ENCODE data around the gene DDOST.

- TF ChIP-seq, protein P1, sequence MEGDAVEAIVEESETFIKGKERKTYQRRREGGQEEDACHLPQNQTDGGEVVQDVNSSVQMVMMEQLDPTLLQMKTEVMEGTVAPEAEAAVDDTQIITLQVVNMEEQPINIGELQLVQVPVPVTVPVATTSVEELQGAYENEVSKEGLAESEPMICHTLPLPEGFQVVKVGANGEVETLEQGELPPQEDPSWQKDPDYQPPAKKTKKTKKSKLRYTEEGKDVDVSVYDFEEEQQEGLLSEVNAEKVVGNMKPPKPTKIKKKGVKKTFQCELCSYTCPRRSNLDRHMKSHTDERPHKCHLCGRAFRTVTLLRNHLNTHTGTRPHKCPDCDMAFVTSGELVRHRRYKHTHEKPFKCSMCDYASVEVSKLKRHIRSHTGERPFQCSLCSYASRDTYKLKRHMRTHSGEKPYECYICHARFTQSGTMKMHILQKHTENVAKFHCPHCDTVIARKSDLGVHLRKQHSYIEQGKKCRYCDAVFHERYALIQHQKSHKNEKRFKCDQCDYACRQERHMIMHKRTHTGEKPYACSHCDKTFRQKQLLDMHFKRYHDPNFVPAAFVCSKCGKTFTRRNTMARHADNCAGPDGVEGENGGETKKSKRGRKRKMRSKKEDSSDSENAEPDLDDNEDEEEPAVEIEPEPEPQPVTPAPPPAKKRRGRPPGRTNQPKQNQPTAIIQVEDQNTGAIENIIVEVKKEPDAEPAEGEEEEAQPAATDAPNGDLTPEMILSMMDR (conservative IDR thresholded peaks at IDR 0.05 in 1 of 2, IDR thresholded peaks at IDR 0.05 in 1 of 2; ENCODE audit: extremely low read depth in 1 of 2, insufficient read depth in 1 of 2, low read depth in 1 of 2, low read length in 2 of 2) = no peak
- TF ChIP-seq EZH2 (IDR thresholded peaks at IDR 0.05; ENCODE audit: borderline replicate concordance, low read length) = no peak
Observed at GRCh38 chr1:20619999-20620398, 41.2 kb downstream of the DDOST start.
